HUES6 (cell line): Measurements from ENCODE around the gene ZNF445.
"Not testable (repeated sequence)": the region's sequence is repeated elsewhere in the genome, so short reads cannot be mapped to it uniquely, and the experiment has no call there.

Experiments used
- H3K27ac ChIP-seq: 2 replicates; pipeline ENCODE4 v1.7.0; 2013; ENCODE audit warnings: low read depth, mild to moderate bottlenecking, low read length, inconsistent platforms
- H3K27me3 ChIP-seq: 2 replicates; pipeline ENCODE4 v1.6.1; 2013; ENCODE audit warnings: low read length; ENCODE audit not compliant: control insufficient read depth, insufficient read depth
- H3K36me3 ChIP-seq: 2 replicates; pipeline ENCODE4 v1.6.1; 2013; ENCODE audit warnings: low read length; ENCODE audit not compliant: control insufficient read depth, insufficient read depth
- H3K4me1 ChIP-seq: 2 replicates; pipeline ENCODE4 v1.6.1; 2013; ENCODE audit warnings: low read length; ENCODE audit not compliant: control insufficient read depth, insufficient read depth
- H3K4me3 ChIP-seq: 2 replicates; pipeline ENCODE4 v1.5.1; 2013; ENCODE audit warnings: low read depth, low read length
- H3K9ac ChIP-seq: one replicate; pipeline ENCODE4 v1.6.1; 2013; ENCODE audit warnings: mild to moderate bottlenecking, low read length
- H3K9me3 ChIP-seq: 2 replicates; pipeline ENCODE4 v1.6.1; 2013; ENCODE audit warnings: low read depth, low read length; ENCODE audit not compliant: control insufficient read depth, insufficient read depth

The ZNF445 gene

GRCh38 chr3:44398853-44399252, 78.6 kb downstream of the ZNF445 start:
- H3K27ac ChIP-seq: no peak overlapping the region
- no peaks in the 10 kb centered on the region for H3K36me3 ChIP-seq
- H3K27me3 ChIP-seq: no peaks in the 10 kb centered on the region
- H3K4me3 ChIP-seq: no peak overlapping the region
- H3K4me1 ChIP-seq: no peaks in the 10 kb centered on the region
- no peak overlapping the region for H3K9ac ChIP-seq
- no peaks in the 10 kb centered on the region for H3K9me3 ChIP-seq

GRCh38 chr3:44398271-44398670, 79.2 kb downstream of the ZNF445 start:
- H3K4me3 ChIP-seq, H3K4me1 ChIP-seq, H3K27me3 ChIP-seq, H3K9me3 ChIP-seq, H3K36me3 ChIP-seq, H3K9ac ChIP-seq, H3K27ac ChIP-seq: not testable (repeated sequence)

GRCh38 chr3:44396200-44397171, 81.0 kb downstream of the ZNF445 start:
- Histone ChIP-seq H3K27ac (no peak overlapping the region), H3K4me3 (no peak overlapping the region), H3K27me3 (no peaks in the 10 kb centered on the region), H3K9me3 (no peaks in the 10 kb centered on the region), H3K9ac (no peak overlapping the region), H3K36me3 (no peaks in the 10 kb centered on the region), H3K4me1 (no peaks in the 10 kb centered on the region)

- no peak overlapping the region for H3K9ac ChIP-seq
- no peaks in the 10 kb centered on the region for H3K4me1 ChIP-seq
- no peaks in the 10 kb centered on the region for H3K36me3 ChIP-seq
- no peaks in the 10 kb centered on the region for H3K9me3 ChIP-seq
- no peak overlapping the region for H3K27ac ChIP-seq
- H3K4me3 ChIP-seq: no peak overlapping the region
- no peaks in the 10 kb centered on the region for H3K27me3 ChIP-seq
Observed at GRCh38 chr3:44395714-44396113, 81.8 kb downstream of the ZNF445 start.

- H3K4me3 ChIP-seq: no peak overlapping the region
- no peaks in the 10 kb centered on the region for H3K36me3 ChIP-seq
- no peaks in the 10 kb centered on the region for H3K4me1 ChIP-seq
- H3K9me3 ChIP-seq: peaks cover 2% of the 10 kb centered on the region
- H3K27ac ChIP-seq: no peak overlapping the region
- H3K27me3 ChIP-seq: no peaks in the 10 kb centered on the region
- H3K9ac ChIP-seq: no peak overlapping the region
Observed at GRCh38 chr3:44392489-44392888, 85.0 kb downstream of the ZNF445 start.

- Histone ChIP-seq H3K9me3 (peaks cover 17% of the 10 kb centered on the region), H3K27me3 (no peaks in the 10 kb centered on the region), H3K27ac (no peak overlapping the region), H3K4me1 (no peaks in the 10 kb centered on the region), H3K4me3 (no peak overlapping the region), H3K9ac (no peak overlapping the region), H3K36me3 (no peaks in the 10 kb centered on the region)
Observed at GRCh38 chr3:44387404-44387803, 90.1 kb downstream of the ZNF445 start.
